Measurements from ENCODE around the gene RCOR1.

DNA sequence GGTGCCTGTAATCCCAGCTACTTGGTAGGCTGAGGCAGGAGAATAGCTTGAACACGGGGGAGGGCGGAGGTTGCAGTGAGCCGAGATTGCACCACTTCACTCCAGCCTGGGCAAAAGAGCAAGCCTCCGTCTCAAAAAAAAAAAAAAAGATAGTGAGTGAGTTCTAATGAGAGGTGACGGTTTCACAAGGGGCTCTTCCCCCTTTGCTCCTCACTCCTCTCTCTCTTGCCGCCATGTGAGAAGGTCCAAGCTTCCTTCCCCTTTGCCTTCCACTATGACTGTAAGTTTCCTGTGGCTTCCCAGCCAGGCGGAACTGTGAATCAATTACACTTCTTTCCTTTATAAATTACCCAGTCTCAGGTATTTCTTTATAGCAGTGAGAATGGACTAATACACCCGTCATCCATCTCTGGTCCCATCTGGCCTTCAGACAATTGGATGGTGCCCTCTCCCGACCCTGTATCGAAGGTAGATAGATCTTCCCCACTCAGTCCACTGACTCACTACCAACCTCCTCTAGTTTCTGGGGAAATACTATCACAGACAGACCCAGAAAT lies 27.0 kb upstream of the RCOR1 start:
- TF ChIP-seq, protein P1, sequence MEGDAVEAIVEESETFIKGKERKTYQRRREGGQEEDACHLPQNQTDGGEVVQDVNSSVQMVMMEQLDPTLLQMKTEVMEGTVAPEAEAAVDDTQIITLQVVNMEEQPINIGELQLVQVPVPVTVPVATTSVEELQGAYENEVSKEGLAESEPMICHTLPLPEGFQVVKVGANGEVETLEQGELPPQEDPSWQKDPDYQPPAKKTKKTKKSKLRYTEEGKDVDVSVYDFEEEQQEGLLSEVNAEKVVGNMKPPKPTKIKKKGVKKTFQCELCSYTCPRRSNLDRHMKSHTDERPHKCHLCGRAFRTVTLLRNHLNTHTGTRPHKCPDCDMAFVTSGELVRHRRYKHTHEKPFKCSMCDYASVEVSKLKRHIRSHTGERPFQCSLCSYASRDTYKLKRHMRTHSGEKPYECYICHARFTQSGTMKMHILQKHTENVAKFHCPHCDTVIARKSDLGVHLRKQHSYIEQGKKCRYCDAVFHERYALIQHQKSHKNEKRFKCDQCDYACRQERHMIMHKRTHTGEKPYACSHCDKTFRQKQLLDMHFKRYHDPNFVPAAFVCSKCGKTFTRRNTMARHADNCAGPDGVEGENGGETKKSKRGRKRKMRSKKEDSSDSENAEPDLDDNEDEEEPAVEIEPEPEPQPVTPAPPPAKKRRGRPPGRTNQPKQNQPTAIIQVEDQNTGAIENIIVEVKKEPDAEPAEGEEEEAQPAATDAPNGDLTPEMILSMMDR (IDR thresholded peaks at IDR 0.05): no peak
- no peak for TF ChIP-seq ZFX (IDR thresholded peaks at IDR 0.05; ENCODE audit: borderline replicate concordance)
